Measurements from ENCODE around the gene CAST.

DNA sequence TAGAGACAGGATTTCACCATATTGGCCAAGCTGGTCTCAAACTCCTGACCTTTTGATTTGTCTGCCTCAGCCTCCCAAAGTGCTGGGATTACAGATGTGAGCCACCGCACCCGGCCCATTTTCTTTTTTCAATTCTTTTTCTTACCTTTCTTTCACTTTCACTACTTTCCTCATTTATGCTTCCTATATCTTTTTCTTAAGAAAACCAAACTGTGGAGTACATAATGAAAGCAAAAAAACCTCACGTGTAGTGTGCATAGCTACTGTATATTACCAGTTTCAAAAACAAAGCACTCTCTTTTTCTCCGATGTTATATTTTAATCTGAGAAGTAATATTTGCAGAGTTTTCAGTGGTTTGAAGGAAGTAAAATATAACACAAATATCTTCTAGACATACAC, 8.0 kb upstream of the CAST start:
- TF ChIP-seq POLR2A (IDR thresholded peaks at IDR 0.05; ENCODE audit: low read depth, low read length) (no peak), POLR2AphosphoS5 (IDR thresholded peaks at IDR 0.05; ENCODE audit: low read depth, low read length) (no peak)

Measured in GM12891 (cell line).